Measurements from ENCODE around the gene DMBT1.

Gene DMBT1

GRCh38 chr10:122648599-122649428 lies 88.3 kb downstream of the DMBT1 start:
- DNase-seq, result peak; percentile 41

DNA sequence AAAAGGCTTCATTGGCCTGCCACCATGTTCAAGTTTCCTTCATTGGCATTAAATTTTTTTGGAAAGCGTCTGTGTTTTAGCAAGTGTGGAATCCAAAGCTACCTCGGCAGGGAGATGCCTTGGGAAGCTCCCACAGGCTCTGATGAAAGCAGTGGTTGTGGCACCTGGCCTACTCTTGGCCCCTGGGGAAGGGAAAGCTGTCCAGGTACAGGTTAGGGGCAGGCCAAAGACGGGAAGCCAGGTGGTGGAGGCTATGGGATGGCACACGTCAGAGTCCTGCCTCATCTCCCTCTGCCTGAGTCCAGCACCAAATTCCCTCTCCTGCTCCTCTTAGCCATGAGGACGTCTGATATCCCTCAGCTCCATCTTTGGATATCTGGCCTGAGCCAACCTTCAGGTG lies 89.3 kb downstream of the DMBT1 start:
- DNase-seq, result no peak

DNA sequence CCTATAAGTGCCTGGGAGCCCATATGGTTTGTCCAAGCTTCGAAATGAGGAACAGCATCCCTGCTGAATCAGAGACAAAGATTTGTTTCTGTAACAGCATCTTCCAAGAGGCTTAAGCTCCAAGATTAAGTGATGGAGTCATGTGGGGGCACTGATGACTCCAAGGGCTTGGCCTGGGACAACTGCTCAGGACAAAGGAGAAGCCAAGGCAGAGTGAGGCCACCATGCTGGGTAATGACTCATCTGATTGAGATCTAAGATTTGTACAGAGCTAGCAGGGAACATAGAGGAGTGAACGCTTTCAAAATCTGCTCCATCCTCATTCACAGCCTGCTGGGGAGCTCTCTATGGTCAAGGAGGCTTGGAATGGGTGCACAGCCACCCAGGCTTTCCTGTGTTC lies 89.8 kb downstream of the DMBT1 start:
- DNase-seq, result no peak

GRCh38 chr10:122655524-122656307 lies 95.2 kb downstream of the DMBT1 start:
- DNase-seq, result no peak

DNA sequence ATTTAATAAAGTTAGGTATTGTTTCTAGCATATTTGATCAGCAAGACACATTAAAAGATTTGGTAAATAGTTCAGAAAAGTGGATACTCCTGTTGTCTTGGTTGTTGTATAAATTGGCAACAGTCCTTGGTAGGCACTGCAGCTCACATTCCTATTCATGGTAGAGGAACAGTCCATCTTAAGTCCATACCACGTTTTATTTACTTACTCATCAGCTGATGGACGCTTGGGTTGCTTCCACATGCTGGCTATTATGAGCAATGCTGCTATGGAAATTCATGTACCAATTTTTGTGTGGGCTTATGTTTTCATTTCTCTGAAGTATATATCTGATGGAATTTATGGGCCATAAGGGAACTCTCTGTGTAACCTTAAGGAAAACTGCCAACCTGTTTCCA lies 95.8 kb downstream of the DMBT1 start:
- no peak for DNase-seq

- no peak for DNase-seq
These were observed 96.2 kb downstream of the DMBT1 start for GRCh38 chr10:122656741-122657140.

DNA sequence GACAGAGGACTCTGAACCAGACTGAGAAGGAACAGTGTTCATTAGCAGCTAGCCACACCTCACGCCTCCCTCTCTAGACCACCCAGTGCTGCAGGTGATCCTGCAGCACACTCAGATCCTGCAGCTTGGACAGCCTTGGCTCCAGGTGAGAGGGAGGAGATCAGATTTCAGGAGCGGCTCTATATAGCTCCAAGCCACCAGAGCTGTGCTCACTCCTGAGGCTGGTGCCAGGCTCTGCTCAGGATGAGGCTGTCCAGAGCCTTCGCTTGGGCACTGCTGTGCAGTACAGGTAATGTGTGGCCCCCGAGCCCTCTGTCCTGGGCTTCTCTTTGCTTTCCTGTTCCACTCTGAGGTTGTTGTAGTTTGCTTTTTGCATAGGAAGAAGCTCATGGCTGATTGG lies 96.7 kb downstream of the DMBT1 start:
- no peak for DNase-seq

GRCh38 chr10:122657729-122658128 lies 97.2 kb downstream of the DMBT1 start:
- no peak for DNase-seq

DNA sequence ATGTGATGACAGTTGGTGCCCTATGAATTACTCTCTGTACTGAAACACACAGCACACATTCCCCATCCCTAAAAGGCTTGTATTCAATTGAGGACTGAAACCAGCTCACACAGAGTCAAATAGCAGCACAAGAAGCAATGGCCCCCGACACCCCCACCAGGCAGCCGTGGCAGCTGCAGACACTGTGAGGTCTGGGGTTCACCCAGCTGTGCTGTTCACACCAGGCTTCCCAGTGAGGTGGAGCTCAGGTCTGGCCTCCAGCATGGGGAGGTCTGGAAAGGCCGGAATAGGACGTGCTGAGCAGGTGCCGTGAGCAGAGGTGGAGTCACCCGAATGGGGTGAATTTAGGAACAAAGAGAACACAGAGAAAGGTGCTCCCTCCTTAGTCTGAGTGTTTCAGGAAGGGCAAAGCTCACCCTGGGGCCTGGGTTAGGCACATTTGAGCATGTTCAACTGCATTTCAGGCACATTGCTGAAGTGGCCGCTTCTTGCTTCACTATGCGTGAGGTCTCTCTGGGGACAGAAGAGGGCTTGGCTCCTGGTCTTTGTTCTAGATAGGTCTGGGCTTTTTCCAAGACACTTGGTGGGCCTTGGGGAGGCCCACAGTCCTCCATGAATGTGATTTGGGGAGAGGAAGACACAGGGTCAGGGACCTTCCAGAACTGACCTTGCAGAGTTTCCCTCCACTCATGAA lies 97.9 kb downstream of the DMBT1 start:
- no peak for DNase-seq

- no peak for DNase-seq
These were observed 98.6 kb downstream of the DMBT1 start for GRCh38 chr10:122659126-122659525.

DNA sequence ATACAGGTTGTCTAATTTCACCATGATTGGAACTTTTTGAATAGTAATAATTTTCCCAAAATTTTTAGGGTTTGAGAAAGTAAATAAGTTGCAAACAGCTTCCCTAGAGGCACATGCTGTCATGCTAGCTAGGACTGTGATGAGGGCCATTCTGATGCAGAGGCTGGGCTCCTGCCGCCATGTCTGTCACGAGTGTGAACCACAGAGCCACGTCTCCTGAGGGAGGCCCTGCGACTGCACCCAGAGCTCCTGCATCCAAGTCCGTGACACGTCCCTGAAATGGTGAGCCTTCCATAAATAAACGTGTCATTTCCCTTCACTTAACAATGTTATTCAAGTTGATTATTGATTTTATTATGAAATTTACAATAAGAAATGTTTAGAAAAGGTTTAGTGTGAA lies 99.1 kb downstream of the DMBT1 start:
- DNase-seq, result no peak

DNA sequence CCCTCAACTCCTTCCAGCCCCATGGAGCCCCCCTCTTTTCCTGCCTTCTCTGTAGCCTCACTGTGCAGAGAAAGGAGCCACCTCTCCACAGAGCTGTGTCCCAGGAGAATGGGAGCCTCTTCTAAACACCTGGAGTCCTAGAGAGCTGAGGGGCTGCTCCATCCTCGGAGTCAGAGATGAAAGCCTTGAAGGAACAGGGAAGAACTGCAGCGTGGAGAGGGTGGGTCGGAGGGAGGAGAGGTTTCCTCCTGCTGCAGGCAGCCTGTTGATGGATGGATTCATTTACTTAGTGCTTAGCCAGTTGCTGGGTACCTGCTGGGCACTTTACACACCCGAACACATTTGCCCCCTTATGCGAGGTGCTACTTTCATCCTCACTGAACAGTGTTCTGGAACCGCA lies 100.1 kb downstream of the DMBT1 start:
- DNase-seq, result no peak

DNA sequence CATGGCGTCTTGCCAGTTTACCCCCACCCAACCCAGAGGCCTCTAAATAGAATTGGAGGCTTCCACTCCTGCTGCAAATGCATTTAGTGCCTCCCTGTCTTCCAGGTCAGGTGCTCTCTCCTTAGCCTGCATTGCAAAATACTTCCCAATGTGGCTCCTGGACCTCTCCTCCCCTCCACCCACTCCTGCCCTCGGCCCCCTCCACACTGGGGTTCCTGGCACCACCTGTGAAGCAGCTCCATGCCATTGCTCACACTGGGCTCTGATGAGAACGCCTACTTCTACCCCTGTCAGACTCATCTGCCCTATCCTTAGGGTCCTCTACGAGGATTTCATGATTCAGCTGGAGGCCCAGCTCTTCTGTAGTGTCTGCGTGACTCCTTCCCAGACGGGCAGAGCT lies 101.7 kb downstream of the DMBT1 start:
- no peak for DNase-seq

GRCh38 chr10:122663516-122664130 lies 103.1 kb downstream of the DMBT1 start:
- DNase-seq, result no peak

DNA sequence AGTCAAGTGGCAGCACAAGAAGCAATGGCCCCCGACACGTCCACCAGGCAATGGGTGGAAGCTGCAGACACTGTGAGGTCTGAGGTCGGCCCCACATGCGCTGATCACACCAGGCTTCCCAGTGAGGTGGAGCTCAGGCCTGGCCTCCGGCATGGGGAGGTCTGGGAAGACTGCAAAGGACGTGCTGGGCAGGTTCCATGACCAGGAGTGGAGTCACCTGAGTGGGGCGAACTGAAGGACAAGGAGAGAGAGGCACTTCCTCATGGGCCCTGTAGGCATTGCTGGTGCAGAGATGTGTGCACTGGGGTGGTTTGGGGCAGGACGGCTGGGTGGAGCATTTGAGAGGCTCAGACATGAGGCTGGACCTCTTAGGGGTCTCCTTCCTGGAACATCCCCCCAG lies 103.9 kb downstream of the DMBT1 start:
- DNase-seq, result no peak

DNA sequence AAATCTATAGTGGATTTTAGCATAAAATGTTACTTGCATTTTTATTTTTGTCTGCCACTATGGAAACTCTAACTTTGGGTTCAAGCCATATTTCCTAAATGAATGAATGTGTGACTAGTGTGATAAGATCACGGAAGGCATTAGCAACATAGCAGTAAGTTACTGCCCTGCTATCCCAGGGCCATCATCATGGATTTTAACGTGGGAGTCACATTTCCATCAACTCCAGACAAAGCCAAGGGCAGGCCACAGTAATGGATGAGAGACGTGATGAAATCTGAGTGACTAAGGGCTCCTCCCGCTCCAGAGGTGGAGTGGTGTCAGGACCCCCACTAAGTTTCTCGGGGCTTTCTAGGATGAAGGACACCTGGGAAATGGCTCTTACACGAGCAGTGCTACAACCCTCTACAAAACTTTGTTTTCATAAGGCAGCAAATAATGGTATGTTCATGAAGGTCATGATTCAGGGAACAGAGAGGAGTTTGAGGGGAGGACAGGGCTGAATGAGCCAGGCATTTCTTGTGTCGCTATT lies 104.8 kb downstream of the DMBT1 start:
- no peak for DNase-seq

DNA sequence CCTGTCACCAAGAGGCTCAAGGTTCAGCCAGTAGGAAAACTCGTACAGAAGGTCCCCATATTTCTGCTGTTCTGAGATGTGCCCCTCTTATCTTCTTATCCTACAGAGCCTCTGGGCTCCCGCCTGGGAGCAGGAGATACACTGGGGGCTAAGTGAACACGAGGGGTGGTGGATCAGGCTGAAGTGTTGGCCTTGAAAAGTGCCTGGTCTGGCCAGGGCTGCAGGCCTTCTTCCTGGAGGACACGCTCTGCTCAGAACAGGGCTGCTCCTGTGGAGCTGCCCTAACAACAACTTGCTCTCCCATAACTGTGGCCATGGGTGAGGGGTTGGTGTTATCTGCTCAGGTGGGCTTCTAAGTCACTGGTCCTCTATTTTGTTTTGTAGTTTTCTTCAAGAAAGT lies 105.4 kb downstream of the DMBT1 start:
- no peak for DNase-seq

DNA sequence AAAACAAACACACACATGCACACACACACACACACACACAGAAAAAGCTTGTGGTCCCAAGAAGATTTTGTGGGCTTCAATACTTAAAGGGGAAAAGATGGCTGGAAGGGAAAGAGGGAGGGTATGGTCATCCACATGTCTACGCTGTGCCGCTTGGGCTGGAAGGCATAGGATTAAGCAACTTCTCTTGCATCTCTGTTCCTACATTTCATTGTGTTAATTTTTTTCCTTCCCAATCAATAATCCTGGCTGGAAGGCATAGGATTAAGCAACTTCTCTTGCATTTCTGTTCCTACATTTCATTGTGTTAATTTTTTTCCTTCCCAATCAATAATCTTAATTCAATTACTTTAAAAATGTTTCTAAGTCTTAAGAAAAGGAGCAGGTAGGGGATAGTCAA lies 108.5 kb downstream of the DMBT1 start:
- no peak for DNase-seq

GRCh38 chr10:122669842-122670241 lies 109.3 kb downstream of the DMBT1 start:
- no peak for DNase-seq

DNA sequence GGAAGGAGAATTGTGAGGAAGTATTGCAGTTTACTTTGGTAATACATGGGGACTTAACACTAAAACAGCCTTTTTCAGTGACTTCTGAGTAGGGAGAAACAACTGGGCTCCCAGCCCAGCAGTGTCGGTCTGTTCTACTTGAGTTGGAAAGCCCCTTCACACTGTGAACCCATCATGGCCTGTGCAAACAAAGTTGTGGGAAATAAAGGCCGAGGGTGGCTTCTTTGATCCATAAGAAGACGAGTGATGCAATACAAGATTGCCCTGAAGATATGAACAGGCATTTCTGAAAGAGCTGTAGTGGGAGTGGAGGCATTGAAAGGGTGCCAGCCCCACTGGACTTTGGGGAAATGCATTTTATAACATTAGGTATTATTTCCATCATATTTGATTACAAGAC lies 110.8 kb downstream of the DMBT1 start:
- DNase-seq, result no peak

GRCh38 chr10:122672655-122673054 lies 112.1 kb downstream of the DMBT1 start:
- DNase-seq, result no peak

DNA sequence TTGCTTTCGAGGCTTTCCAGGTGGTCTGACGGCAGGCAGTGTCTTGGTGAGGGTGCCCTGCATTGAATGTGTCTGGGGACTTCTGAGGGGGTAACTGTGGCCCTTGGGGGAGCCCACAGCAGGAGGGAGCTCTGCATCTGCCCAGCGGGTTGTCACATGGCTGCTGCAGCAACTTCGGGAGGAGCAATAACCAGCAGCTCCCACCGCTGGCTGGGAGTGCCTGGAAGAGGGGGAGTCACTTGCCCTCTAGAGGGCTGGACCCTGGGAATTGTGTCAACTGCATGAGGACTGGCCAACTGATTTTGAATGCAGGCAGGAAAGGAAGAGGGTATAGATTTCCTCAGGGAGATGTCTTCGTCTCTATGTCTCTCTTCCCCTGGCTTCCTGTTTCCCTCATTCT lies 112.7 kb downstream of the DMBT1 start:
- no peak for DNase-seq

DNA sequence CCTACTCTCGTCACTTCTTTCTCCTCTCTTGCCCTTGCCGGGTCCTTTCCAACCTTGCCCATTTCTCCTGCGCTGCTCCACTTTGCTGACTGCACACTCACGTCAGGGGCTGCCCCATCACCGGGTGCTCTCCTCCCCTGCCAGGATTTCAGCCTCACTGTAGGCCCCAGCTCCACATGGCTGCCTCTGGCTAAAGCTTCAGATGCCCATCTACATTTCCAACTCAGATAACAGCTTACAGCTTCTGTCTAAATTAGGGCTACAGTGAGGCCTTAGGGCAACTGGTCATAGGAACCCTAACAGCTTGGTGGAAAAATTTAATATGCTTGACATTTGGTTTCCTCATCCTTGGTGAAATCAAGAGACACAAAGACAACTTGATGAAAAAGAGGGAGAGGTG lies 113.2 kb downstream of the DMBT1 start:
- DNase-seq, result no peak
